ENCODE measurements around the gene WNK2. TPM values are rescaled to one million over a fixed set of nuclear protein-coding genes. Genes with fewer than 3 reads are reported as not detected.
"Not testable (repeated sequence)": the region's sequence is repeated elsewhere in the genome, so short reads cannot be mapped to it uniquely, and the experiment has no call there.

WNK2 gene
- 1 to 10 TPM; 3.3 to 4.6 TPM for total RNA-seq

GRCh38 chr9:93183663-93184431 lies at the start of gene WNK2:
Gene WNK2, plus strand, starts transcription at chr9:93184139. Its CDS starts 791 bp downstream, at chr9:93184930.
- CTCF ChIA-PET: interaction anchor here (1.2 kb wide), 1 partner anchor 75 kb away, joined by 4 read pairs; no protein-coding TSS in a partner anchor
- no peaks in the 10 kb centered on the region for H3K36me3 Mint-ChIP-seq (ENCODE audit: low read depth)
- DNase-seq: peak; percentile 56
- intact Hi-C loops (cut with DNase I, micrococcal nuclease): loop anchor here in 1 of 2 experiments (1.0 kb wide), 2 partner anchors 50 to 382 kb away; partner anchors contain the start of gene NINJ1
- peaks cover 24% of the 10 kb centered on the region for H3K27me3 Mint-ChIP-seq
- peak within 1 kb of the TSS; percentile 63 for H3K4me3 Mint-ChIP-seq
- POLR2A ChIA-PET: interaction anchor here (0.5 kb wide), 1 partner anchor 512 kb away, joined by 5 read pairs; no protein-coding TSS in a partner anchor
- peaks cover 9% of the 10 kb centered on the region for H3K4me1 Mint-ChIP-seq
- peak; percentile 80 for ATAC-seq
- H3K9me3 Mint-ChIP-seq (ENCODE audit: low read depth): no peaks in the 10 kb centered on the region
- no peak within 1 kb of the TSS for H3K27ac Mint-ChIP-seq

GRCh38 chr9:93134740-93135444 lies 49.0 kb upstream of the WNK2 start:
- intact Hi-C loops (cut with DNase I, micrococcal nuclease): loop anchor here (1.0 to 2.0 kb wide), 9 partner anchors 11 to 431 kb away; partner anchors contain the start of genes FAM120A (in 1 of the 2) and WNK2 (in 1 of the 2)
- H3K27me3 Mint-ChIP-seq: no peaks in the 10 kb centered on the region
- ATAC-seq (no peak), DNase-seq (no peak)
- H3K27ac Mint-ChIP-seq: peak overlapping the region; percentile 92
- peak overlapping the region; percentile 88 for H3K4me3 Mint-ChIP-seq
- H3K9me3 Mint-ChIP-seq (ENCODE audit: low read depth): peaks cover 3% of the 10 kb centered on the region
- ChIA-PET CTCF (interaction anchor here (0.7 to 1.9 kb wide), 5 partner anchors 9 to 26 kb away, joined by 3 to 8 read pairs (median 4); no protein-coding TSS in a partner anchor), POLR2A (interaction anchor here (1.5 kb wide), 1 partner anchor 15 kb away, joined by 6 read pairs; no protein-coding TSS in a partner anchor)
- H3K4me1 Mint-ChIP-seq: peaks cover 62% of the 10 kb centered on the region
- H3K36me3 Mint-ChIP-seq (ENCODE audit: low read depth): peaks cover 20% of the 10 kb centered on the region

DNA sequence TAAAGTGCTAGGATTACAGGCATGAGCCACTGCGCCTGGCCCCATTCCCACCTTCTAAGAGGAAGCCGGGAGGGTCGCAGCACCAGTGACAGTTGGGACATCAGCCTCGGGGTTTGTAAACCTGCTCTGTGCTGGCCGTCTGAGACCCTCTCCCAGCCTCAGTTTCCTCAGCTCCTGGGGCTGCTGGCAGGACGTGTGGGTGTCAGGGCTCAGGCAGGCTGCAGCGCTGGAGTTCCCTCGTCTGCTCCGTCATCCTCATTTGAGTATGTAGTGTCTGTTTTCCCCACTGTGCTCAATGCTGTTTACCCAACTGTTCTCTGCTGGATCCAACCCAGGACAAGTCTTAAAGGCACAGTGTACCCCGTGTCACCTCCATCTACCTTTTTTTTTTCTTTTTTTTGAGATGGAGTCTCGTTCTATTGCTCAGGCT lies 47.9 kb upstream of the WNK2 start:
- CTCF ChIA-PET: interaction anchor here (0.8 kb wide), 1 partner anchor 11 kb away, joined by 3 read pairs; no protein-coding TSS in a partner anchor
- H3K4me3 Mint-ChIP-seq: no peak overlapping the region
- POLR2A ChIA-PET: no interaction called here
- peaks cover 19% of the 10 kb centered on the region for H3K36me3 Mint-ChIP-seq (ENCODE audit: low read depth)
- intact Hi-C loops (cut with DNase I, micrococcal nuclease): no loop called here
- H3K9me3 Mint-ChIP-seq (ENCODE audit: low read depth): peaks cover 3% of the 10 kb centered on the region
- DNase-seq: no peak
- ATAC-seq: no peak
- H3K4me1 Mint-ChIP-seq: peaks cover 60% of the 10 kb centered on the region
- H3K27ac Mint-ChIP-seq: peak overlapping the region; percentile 10
- H3K27me3 Mint-ChIP-seq: no peaks in the 10 kb centered on the region

GRCh38 chr9:93137362-93137761 lies 46.6 kb upstream of the WNK2 start:
- intact Hi-C loops (cut with DNase I, micrococcal nuclease): no loop called here
- Mint-ChIP-seq H3K9me3 (ENCODE audit: low read depth) (peaks cover 3% of the 10 kb centered on the region), H3K4me1 (peaks cover 51% of the 10 kb centered on the region), H3K27ac (no peak overlapping the region), H3K27me3 (no peaks in the 10 kb centered on the region), H3K4me3 (no peak overlapping the region), H3K36me3 (ENCODE audit: low read depth) (peaks cover 10% of the 10 kb centered on the region)
- no peak for ATAC-seq
- DNase-seq: no peak
- ChIA-PET POLR2A (no interaction called here), CTCF (interaction anchor here (0.8 kb wide), 1 partner anchor 28 kb away, joined by 4 read pairs; no protein-coding TSS in a partner anchor)

- no peak overlapping the region for H3K4me3 Mint-ChIP-seq
- DNase-seq (no peak), ATAC-seq (no peak)
- CTCF ChIA-PET: interaction anchor here (0.7 to 1.2 kb wide), 3 partner anchors 29 to 135 kb away, joined by 3 to 4 read pairs (median 4); no protein-coding TSS in a partner anchor
- peaks cover 49% of the 10 kb centered on the region for H3K4me1 Mint-ChIP-seq
- POLR2A ChIA-PET: no interaction called here
- H3K27me3 Mint-ChIP-seq: no peaks in the 10 kb centered on the region
- peaks cover under 1% of the 10 kb centered on the region for H3K36me3 Mint-ChIP-seq (ENCODE audit: low read depth)
- intact Hi-C loops (cut with DNase I, micrococcal nuclease): no loop called here
- H3K27ac Mint-ChIP-seq: no peak overlapping the region
- H3K9me3 Mint-ChIP-seq (ENCODE audit: low read depth): peaks cover 3% of the 10 kb centered on the region
Measured at GRCh38 chr9:93138171-93138764, 45.7 kb upstream of the WNK2 start.

GRCh38 chr9:93139365-93140182 lies 44.4 kb upstream of the WNK2 start:
- H3K27ac Mint-ChIP-seq: no peak overlapping the region
- ATAC-seq (no peak), DNase-seq (no peak)
- no peak overlapping the region for H3K4me3 Mint-ChIP-seq
- peaks cover 2% of the 10 kb centered on the region for H3K36me3 Mint-ChIP-seq (ENCODE audit: low read depth)
- CTCF ChIA-PET: no interaction called here
- H3K9me3 Mint-ChIP-seq (ENCODE audit: low read depth): peaks cover 3% of the 10 kb centered on the region
- no peaks in the 10 kb centered on the region for H3K27me3 Mint-ChIP-seq
- POLR2A ChIA-PET: no interaction called here
- peaks cover 61% of the 10 kb centered on the region for H3K4me1 Mint-ChIP-seq
- intact Hi-C loops (cut with DNase I, micrococcal nuclease): no loop called here

DNA sequence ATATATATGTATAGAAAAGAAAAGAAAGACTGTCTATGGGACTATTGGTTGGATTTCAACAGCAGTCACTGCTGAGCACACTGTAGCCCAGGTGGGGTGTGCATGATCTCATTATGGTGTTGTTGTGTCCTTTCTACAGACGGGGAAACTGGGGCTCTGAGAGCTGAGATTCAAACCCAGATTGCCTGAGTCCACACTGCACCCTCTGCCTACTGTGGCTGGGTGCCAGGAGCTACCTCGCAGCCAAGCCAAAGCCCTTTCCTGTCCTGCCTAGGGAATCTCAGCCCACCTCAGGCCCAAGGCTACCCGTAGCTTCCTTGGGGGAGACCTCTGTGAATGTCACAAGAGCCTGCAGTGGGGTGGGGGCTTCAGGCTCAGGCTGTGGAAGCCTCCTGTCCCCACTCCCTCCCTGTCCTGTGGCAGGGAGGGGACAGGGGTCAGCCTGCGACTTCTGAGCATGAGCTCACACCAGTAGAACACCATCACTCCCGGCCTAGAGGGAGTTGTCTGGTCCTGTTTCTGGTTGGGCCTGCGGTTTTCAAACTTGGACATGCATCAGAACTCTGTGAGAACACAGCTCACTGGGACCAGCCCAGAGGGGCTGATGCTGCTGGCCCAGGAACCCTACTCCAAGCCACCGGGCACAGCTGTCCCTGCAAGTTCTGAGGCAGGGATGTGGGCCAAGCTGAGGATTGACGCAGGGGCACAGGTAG lies 42.0 kb upstream of the WNK2 start:
- POLR2A ChIA-PET: no interaction called here
- Mint-ChIP-seq H3K9me3 (ENCODE audit: low read depth) (peaks cover 13% of the 10 kb centered on the region), H3K27me3 (no peaks in the 10 kb centered on the region), H3K4me1 (peaks cover 62% of the 10 kb centered on the region), H3K36me3 (ENCODE audit: low read depth) (peaks cover 12% of the 10 kb centered on the region), H3K4me3 (no peak overlapping the region), H3K27ac (no peak overlapping the region)
- ATAC-seq (no peak), DNase-seq (no peak)
- CTCF ChIA-PET: interaction anchor here (0.6 to 1.8 kb wide), 2 partner anchors 15 to 242 kb away, joined by 3 to 7 read pairs; no protein-coding TSS in a partner anchor
- intact Hi-C loops (cut with DNase I, micrococcal nuclease): no loop called here

DNA sequence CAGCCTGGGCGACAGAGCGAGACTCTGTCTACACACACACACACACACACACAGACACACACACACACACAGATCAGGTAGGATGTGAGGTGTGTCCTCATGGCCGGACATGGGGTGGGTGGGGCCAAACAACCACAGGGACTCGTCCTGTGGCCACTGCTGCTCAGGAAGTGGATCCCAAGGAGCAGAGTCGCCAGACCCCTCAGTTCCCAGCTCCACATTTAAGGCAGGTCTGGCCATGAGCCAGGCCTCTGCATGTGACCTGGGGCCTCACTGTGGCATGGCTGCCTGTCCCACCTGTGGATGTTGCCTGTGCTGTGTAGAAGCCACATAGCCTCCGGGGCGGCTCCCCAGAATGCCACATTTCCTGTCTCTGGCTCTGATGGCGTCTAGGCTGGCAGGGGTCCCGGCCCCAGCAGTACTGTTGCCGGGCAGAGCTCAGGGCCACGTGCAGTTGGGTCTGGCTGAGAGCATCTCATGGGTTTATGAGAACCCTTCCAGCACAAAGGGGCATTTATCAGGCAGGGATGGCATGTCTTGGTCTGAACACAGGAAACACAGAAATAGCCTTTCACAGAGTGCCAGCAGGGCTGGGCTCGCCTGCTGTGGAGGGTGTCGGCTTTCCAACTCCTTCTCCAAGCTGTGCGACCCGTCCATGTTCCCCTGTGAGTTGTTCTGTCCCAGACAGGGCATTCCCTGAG lies 40.0 kb upstream of the WNK2 start:
- Mint-ChIP-seq H3K4me3 (no peak overlapping the region), H3K9me3 (ENCODE audit: low read depth) (peaks cover 22% of the 10 kb centered on the region), H3K36me3 (ENCODE audit: low read depth) (peaks cover 27% of the 10 kb centered on the region), H3K27ac (peak overlapping the region; percentile 91), H3K4me1 (peaks cover 64% of the 10 kb centered on the region), H3K27me3 (no peaks in the 10 kb centered on the region)
- ChIA-PET CTCF (interaction anchor here (0.5 to 3.4 kb wide), 5 partner anchors 9 to 35 kb away, joined by 3 to 11 read pairs (median 4); partner anchors contain the start of gene NINJ1), POLR2A (no interaction called here)
- ATAC-seq: peak; percentile 57
- intact Hi-C loops (cut with DNase I, micrococcal nuclease): no loop called here
- DNase-seq: peak; percentile 60

GRCh38 chr9:93146696-93147095 lies 37.2 kb upstream of the WNK2 start:
- H3K4me3 Mint-ChIP-seq: peak overlapping the region; percentile 21
- POLR2A ChIA-PET: interaction anchor here (0.6 to 1.1 kb wide), 2 partner anchors 45 to 82 kb away, joined by 3 to 7 read pairs; no protein-coding TSS in a partner anchor
- peaks cover 65% of the 10 kb centered on the region for H3K4me1 Mint-ChIP-seq
- intact Hi-C loops (cut with DNase I, micrococcal nuclease): loop anchor here (1.0 to 5.0 kb wide), 6 partner anchors 10 to 184 kb away; partner anchors contain the start of genes CARD19 (in 1 of the 2) and NINJ1 (in 1 of the 2)
- H3K36me3 Mint-ChIP-seq (ENCODE audit: low read depth): peaks cover 27% of the 10 kb centered on the region
- CTCF ChIA-PET: interaction anchor here (0.6 to 3.4 kb wide), 3 partner anchors 15 to 156 kb away, joined by 5 to 11 read pairs (median 5); no protein-coding TSS in a partner anchor
- ATAC-seq: peak; percentile 70
- DNase-seq: peak; percentile 79
- not testable (repeated sequence) for H3K27me3 Mint-ChIP-seq
- peak overlapping the region; percentile 91 for H3K27ac Mint-ChIP-seq
- peaks cover 22% of the 10 kb centered on the region for H3K9me3 Mint-ChIP-seq (ENCODE audit: low read depth)
